Progenitor cell of endocrine pancreas (in vitro differentiated cells): ENCODE data around the gene KITLG. TPM values are rescaled to one million over a fixed set of nuclear protein-coding genes. Genes with fewer than 3 reads are reported as not detected.

Experiments used
- DNase-seq: peaks from one replicate; pipeline ENCODE4 v3.0.0; 2021; ENCODE audit warnings: low spot score; ENCODE audit not compliant: unreplicated experiment
- H3K27ac Mint-ChIP-seq: 2 replicates; pipeline ENCODE4 v1.8.0; 2021; ENCODE audit warnings: mild to moderate bottlenecking, moderate library complexity, mixed read lengths
- H3K27me3 Mint-ChIP-seq: 2 replicates; pipeline ENCODE4 v1.8.0; 2021; ENCODE audit warnings: mixed read lengths
- H3K36me3 Mint-ChIP-seq: 2 replicates; pipeline ENCODE4 v1.8.0; 2022; ENCODE audit warnings: mixed read lengths; ENCODE audit not compliant: insufficient read depth
- H3K4me1 Mint-ChIP-seq: 2 replicates; pipeline ENCODE4 v1.8.0; 2021; ENCODE audit warnings: low read depth, mixed read lengths
- H3K4me3 Mint-ChIP-seq: 2 replicates; pipeline ENCODE4 v1.8.0; 2021; ENCODE audit warnings: low read depth, mild to moderate bottlenecking, moderate library complexity, mixed read lengths
- H3K9me3 Mint-ChIP-seq: 2 replicates; pipeline ENCODE4 v1.8.0; 2021; ENCODE audit warnings: low read depth, mixed read lengths
- CTCF ChIP-seq: fragments of 200-600 bp; sonication (generic); IDR thresholded peaks from one replicate; pipeline ENCODE4 v1.5.0; 2021; ENCODE audit warnings: antibody characterized with exemption, mild to moderate bottlenecking; ENCODE audit not compliant: unreplicated experiment
- total RNA-seq: library from RNA; stranded (reverse); gene quantifications from 2 replicates; pipeline ENCODE4 v1.2.1, GENCODE V29; 2021

KITLG gene
- total RNA-seq, 1 donor from 2014 or later: 9.1 TPM

GRCh38 chr12:88562151-88562550, 18.1 kb downstream of the KITLG start:
- no peak for TF ChIP-seq CTCF
- no peak for DNase-seq
- H3K9me3 Mint-ChIP-seq: no peaks in the 10 kb centered on the region
- H3K27me3 Mint-ChIP-seq: no peaks in the 10 kb centered on the region
- no peak overlapping the region for H3K27ac Mint-ChIP-seq
- no peak overlapping the region for H3K4me3 Mint-ChIP-seq
- H3K36me3 Mint-ChIP-seq: no peaks in the 10 kb centered on the region
- peaks cover 12% of the 10 kb centered on the region for H3K4me1 Mint-ChIP-seq

GRCh38 chr12:88559772-88560171, 20.5 kb downstream of the KITLG start:
- no peaks in the 10 kb centered on the region for H3K9me3 Mint-ChIP-seq
- no peak for TF ChIP-seq CTCF
- H3K4me1 Mint-ChIP-seq: peaks cover 23% of the 10 kb centered on the region
- H3K4me3 Mint-ChIP-seq: no peak overlapping the region
- H3K36me3 Mint-ChIP-seq: no peaks in the 10 kb centered on the region
- no peaks in the 10 kb centered on the region for H3K27me3 Mint-ChIP-seq
- DNase-seq: no peak
- no peak overlapping the region for H3K27ac Mint-ChIP-seq

- H3K4me3 Mint-ChIP-seq: no peak overlapping the region
- H3K27ac Mint-ChIP-seq: peak overlapping the region; percentile 7
- H3K36me3 Mint-ChIP-seq: no peaks in the 10 kb centered on the region
- no peak for DNase-seq
- no peaks in the 10 kb centered on the region for H3K27me3 Mint-ChIP-seq
- H3K4me1 Mint-ChIP-seq: peaks cover 24% of the 10 kb centered on the region
- H3K9me3 Mint-ChIP-seq: no peaks in the 10 kb centered on the region
- no peak for TF ChIP-seq CTCF
Observed at GRCh38 chr12:88559199-88559598, 21.1 kb downstream of the KITLG start.

- no peak for TF ChIP-seq CTCF
- no peak overlapping the region for H3K4me3 Mint-ChIP-seq
- H3K27ac Mint-ChIP-seq: no peak overlapping the region
- H3K9me3 Mint-ChIP-seq: no peaks in the 10 kb centered on the region
- H3K4me1 Mint-ChIP-seq: peaks cover 30% of the 10 kb centered on the region
- DNase-seq: no peak
- H3K36me3 Mint-ChIP-seq: no peaks in the 10 kb centered on the region
- no peaks in the 10 kb centered on the region for H3K27me3 Mint-ChIP-seq
Observed at GRCh38 chr12:88558340-88558867, 21.9 kb downstream of the KITLG start.

- Mint-ChIP-seq H3K9me3 (no peaks in the 10 kb centered on the region), H3K36me3 (no peaks in the 10 kb centered on the region), H3K4me1 (peaks cover 38% of the 10 kb centered on the region), H3K27ac (peak overlapping the region; percentile 21), H3K4me3 (no peak overlapping the region), H3K27me3 (no peaks in the 10 kb centered on the region)
- DNase-seq: no peak
- TF ChIP-seq CTCF: no peak
Observed at GRCh38 chr12:88556213-88556774, 24.0 kb downstream of the KITLG start.
